GM23338 (cell line): ENCODE results near the gene FBXL17. TPM values are rescaled to one million over a fixed set of nuclear protein-coding genes. Genes with fewer than 3 reads are reported as not detected.

Source experiments
- ATAC-seq: fragments of 200-7000 bp; cut with Tn5 transposase; 3 replicates; pipeline ENCODE4 v1.9.1; 2020
- DNase-seq: peaks from one replicate; pipeline ENCODE4 v3.0.0-alpha.2; 2015; ENCODE audit warnings: low spot score
- H2AFZ ChIP-seq: fragments of 200-600 bp; sonication (generic); 2 replicates; pipeline ENCODE4 v1.8.0; 2016; ENCODE audit warnings: antibody characterized with exemption, mild to moderate bottlenecking, moderate library complexity
- H3F3A ChIP-seq: fragments of 200-600 bp; sonication (generic); replicated peaks from 2 replicates; pipeline ENCODE4 v1.8.0; 2017; ENCODE audit warnings: antibody characterized with exemption, mixed run types, low read depth
- H3K27ac ChIP-seq: fragments of 200-600 bp; sonication (generic); 2 replicates; pipeline ENCODE4 v1.6.1; 2016; ENCODE audit warnings: low read depth
- H3K27me3 ChIP-seq: fragments of 200-600 bp; sonication (generic); 2 replicates; pipeline ENCODE4 v1.8.0; 2016; ENCODE audit warnings: mild to moderate bottlenecking, mixed run types, moderate library complexity; ENCODE audit not compliant: insufficient read depth
- H3K36me3 ChIP-seq: fragments of 200-600 bp; sonication (generic); 2 replicates; pipeline ENCODE4 v1.8.0; 2016; ENCODE audit warnings: mild to moderate bottlenecking; ENCODE audit not compliant: insufficient read depth
- H3K4me1 ChIP-seq: fragments of 200-600 bp; sonication (generic); 2 replicates; pipeline ENCODE4 v1.8.0; 2016; ENCODE audit warnings: mild to moderate bottlenecking, moderate library complexity; ENCODE audit not compliant: insufficient read depth
- H3K4me2 ChIP-seq: fragments of 200-600 bp; sonication (generic); 2 replicates; pipeline ENCODE4 v1.7.1; 2017; ENCODE audit warnings: mixed run types
- H3K4me3 ChIP-seq: fragments of 200-600 bp; sonication (generic); 2 replicates; pipeline ENCODE4 v1.6.1; 2016; ENCODE audit warnings: mixed run types
- H3K79me2 ChIP-seq: fragments of 200-600 bp; sonication (generic); replicated peaks from 2 replicates; pipeline ENCODE4 v1.8.0; 2017; ENCODE audit warnings: mild to moderate bottlenecking; ENCODE audit not compliant: insufficient read depth
- H3K9me2 ChIP-seq: fragments of 200-600 bp; sonication (generic); 2 replicates; pipeline ENCODE4 v1.8.0; 2017; ENCODE audit not compliant: insufficient read depth
- H4K20me1 ChIP-seq: fragments of 200-600 bp; sonication (generic); replicated peaks from 2 replicates; pipeline ENCODE4 v1.8.0; 2017; ENCODE audit warnings: mild to moderate bottlenecking; ENCODE audit not compliant: insufficient read depth
- H3K27ac Mint-ChIP-seq: 2 replicates; pipeline ENCODE4 v1.8.0; 2020; ENCODE audit warnings: inconsistent platforms, mild to moderate bottlenecking, moderate library complexity, mixed read lengths
- H3K27me3 Mint-ChIP-seq: 3 replicates; pipeline ENCODE4 v1.8.0; 2022; ENCODE audit warnings: low read depth, mild to moderate bottlenecking, moderate library complexity, mixed read lengths, inconsistent platforms; ENCODE audit not compliant: insufficient read depth, poor library complexity
- H3K36me3 Mint-ChIP-seq: 3 replicates; pipeline ENCODE4 v1.8.0; 2021; ENCODE audit warnings: low read depth, mild to moderate bottlenecking, inconsistent platforms, moderate library complexity, mixed read lengths
- H3K4me1 Mint-ChIP-seq: 3 replicates; pipeline ENCODE4 v1.8.0; 2020; ENCODE audit warnings: mild to moderate bottlenecking, inconsistent platforms, mixed read lengths
- H3K4me3 Mint-ChIP-seq: 3 replicates; pipeline ENCODE4 v1.8.0; 2021; ENCODE audit warnings: moderate library complexity, mild to moderate bottlenecking, inconsistent platforms, mixed read lengths
- H3K9me3 Mint-ChIP-seq: 3 replicates; pipeline ENCODE4 v1.8.0; 2020; ENCODE audit warnings: moderate library complexity, mild to moderate bottlenecking, inconsistent platforms, mixed read lengths
- CREB1 ChIP-seq: fragments of 250-450 bp; sonication (Bioruptor Pico); IDR thresholded peaks from 2 replicates; pipeline ENCODE4 v1.5.0; 2020; ENCODE audit warnings: low read depth, mild to moderate bottlenecking, moderate library complexity
- EZH2phosphoT487 ChIP-seq: fragments of 200-600 bp; sonication (generic); IDR thresholded peaks from one replicate; pipeline ENCODE4 v1.8.1; 2018; ENCODE audit warnings: antibody characterized with exemption; ENCODE audit not compliant: unreplicated experiment
- JUNB ChIP-seq: IDR thresholded peaks from one replicate; pipeline ENCODE4 v1.6.1; 2016; ENCODE audit warnings: antibody characterized with exemption; ENCODE audit not compliant: unreplicated experiment
- NANOG ChIP-seq: IDR thresholded peaks from 2 replicates; pipeline ENCODE4 v1.6.1; 2016; ENCODE audit warnings: antibody characterized with exemption, borderline replicate concordance
- ZNF114 ChIP-seq: fragments of 250-450 bp; sonication (Bioruptor Pico); IDR thresholded peaks from 2 replicates; pipeline ENCODE4 v1.5.0; 2020; ENCODE audit warnings: mild to moderate bottlenecking, moderate library complexity
- ZNF331 ChIP-seq: fragments of 250-450 bp; sonication (Bioruptor Pico); IDR thresholded peaks from 2 replicates; pipeline ENCODE4 v1.5.0; 2020; ENCODE audit warnings: low read depth, mild to moderate bottlenecking, moderate library complexity
- polyA plus RNA-seq: library from polyadenylated mRNA; unstranded; fragments of >200 nt; fragmentation: Nextera tagmentation; extraction: Ambion mirVana; gene quantifications from 2 replicates; pipeline ENCODE4 v1.2.1, GENCODE V29; 2016
- total RNA-seq: library from RNA; depleted of rRNA; stranded (reverse); fragments of >200 nt; shearing (Covaris generic); gene quantifications from 2 replicates; pipeline ENCODE4 v1.2.3, GENCODE V29; 2014
- TF ChIP-seq, protein P1 (sequence below), 2 experiments: fragments of 200-600 bp in 1 of 2; sonication (generic) in 1 of 2; conservative IDR thresholded peaks; 2 replicates each; pipeline versions ENCODE4 v1.5.1 to v1.6.1; 2016 to 2017; ENCODE audit warnings: antibody characterized with exemption in 2 of 2, low read depth in 2 of 2, mild to moderate bottlenecking in 2 of 2, moderate library complexity in 1 of 2
- TF ChIP-seq, protein P2 (sequence below): IDR thresholded peaks from one replicate; pipeline ENCODE4 v1.6.1; 2018; ENCODE audit warnings: antibody characterized with exemption; ENCODE audit not compliant: unreplicated experiment

Gene FBXL17
- total and polyA plus RNA-seq, 2 experiments from 2014 or later, result 2.0 to 2.7 TPM

DNA sequence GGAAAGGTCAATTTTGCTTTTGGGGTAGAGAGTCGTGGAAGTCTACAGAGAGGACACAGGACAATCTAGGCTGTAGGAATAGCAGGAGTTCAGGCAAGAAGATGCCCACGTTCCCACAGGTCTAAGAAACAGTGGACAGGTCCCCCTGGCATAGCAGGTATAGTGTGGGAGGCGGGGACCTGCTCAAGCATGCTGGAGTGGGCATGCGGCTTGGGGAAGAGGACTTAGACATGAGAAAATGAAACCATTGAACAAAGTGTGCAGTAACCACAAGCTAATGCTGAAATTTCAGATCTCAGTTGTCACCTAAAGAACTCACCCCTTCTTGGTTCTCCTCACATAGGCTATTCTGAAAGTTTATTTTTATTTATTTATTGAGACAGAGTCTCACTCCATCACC, 568.3 kb downstream of the FBXL17 start:
- Histone ChIP-seq H3K4me2 (no peak overlapping the region), H3F3A (no peaks in the 10 kb centered on the region), H3K27ac (no peak overlapping the region), H2AFZ (no peak overlapping the region), H3K79me2 (no peaks in the 10 kb centered on the region), H3K36me3 (no peaks in the 10 kb centered on the region), H4K20me1 (no peaks in the 10 kb centered on the region), H3K4me3 (no peak overlapping the region), H3K4me1 (peaks cover 34% of the 10 kb centered on the region), H3K27me3 (no peaks in the 10 kb centered on the region), H3K9me2 (peaks cover 14% of the 10 kb centered on the region; the same call in 1 of the 2 replicates)
- no peak overlapping the region for H3K4me3 Mint-ChIP-seq
- H3K27me3 Mint-ChIP-seq, result peaks cover 5% of the 10 kb centered on the region
- no peaks in the 10 kb centered on the region for H3K36me3 Mint-ChIP-seq
- no peaks in the 10 kb centered on the region; the same call in 2 of the 3 replicates for H3K9me3 Mint-ChIP-seq
- ATAC-seq (no peak), DNase-seq (no peak)
- peaks cover 49% of the 10 kb centered on the region for H3K4me1 Mint-ChIP-seq
- TF ChIP-seq ZNF331 (CRISPR knock-in tag) (no peak), EZH2phosphoT487 (no peak)
- TF ChIP-seq, protein P1, sequence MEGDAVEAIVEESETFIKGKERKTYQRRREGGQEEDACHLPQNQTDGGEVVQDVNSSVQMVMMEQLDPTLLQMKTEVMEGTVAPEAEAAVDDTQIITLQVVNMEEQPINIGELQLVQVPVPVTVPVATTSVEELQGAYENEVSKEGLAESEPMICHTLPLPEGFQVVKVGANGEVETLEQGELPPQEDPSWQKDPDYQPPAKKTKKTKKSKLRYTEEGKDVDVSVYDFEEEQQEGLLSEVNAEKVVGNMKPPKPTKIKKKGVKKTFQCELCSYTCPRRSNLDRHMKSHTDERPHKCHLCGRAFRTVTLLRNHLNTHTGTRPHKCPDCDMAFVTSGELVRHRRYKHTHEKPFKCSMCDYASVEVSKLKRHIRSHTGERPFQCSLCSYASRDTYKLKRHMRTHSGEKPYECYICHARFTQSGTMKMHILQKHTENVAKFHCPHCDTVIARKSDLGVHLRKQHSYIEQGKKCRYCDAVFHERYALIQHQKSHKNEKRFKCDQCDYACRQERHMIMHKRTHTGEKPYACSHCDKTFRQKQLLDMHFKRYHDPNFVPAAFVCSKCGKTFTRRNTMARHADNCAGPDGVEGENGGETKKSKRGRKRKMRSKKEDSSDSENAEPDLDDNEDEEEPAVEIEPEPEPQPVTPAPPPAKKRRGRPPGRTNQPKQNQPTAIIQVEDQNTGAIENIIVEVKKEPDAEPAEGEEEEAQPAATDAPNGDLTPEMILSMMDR (conservative IDR thresholded peaks at IDR 0.05; ENCODE audit: low read depth in 2 of 2), result no peak
- TF ChIP-seq, protein P2, sequence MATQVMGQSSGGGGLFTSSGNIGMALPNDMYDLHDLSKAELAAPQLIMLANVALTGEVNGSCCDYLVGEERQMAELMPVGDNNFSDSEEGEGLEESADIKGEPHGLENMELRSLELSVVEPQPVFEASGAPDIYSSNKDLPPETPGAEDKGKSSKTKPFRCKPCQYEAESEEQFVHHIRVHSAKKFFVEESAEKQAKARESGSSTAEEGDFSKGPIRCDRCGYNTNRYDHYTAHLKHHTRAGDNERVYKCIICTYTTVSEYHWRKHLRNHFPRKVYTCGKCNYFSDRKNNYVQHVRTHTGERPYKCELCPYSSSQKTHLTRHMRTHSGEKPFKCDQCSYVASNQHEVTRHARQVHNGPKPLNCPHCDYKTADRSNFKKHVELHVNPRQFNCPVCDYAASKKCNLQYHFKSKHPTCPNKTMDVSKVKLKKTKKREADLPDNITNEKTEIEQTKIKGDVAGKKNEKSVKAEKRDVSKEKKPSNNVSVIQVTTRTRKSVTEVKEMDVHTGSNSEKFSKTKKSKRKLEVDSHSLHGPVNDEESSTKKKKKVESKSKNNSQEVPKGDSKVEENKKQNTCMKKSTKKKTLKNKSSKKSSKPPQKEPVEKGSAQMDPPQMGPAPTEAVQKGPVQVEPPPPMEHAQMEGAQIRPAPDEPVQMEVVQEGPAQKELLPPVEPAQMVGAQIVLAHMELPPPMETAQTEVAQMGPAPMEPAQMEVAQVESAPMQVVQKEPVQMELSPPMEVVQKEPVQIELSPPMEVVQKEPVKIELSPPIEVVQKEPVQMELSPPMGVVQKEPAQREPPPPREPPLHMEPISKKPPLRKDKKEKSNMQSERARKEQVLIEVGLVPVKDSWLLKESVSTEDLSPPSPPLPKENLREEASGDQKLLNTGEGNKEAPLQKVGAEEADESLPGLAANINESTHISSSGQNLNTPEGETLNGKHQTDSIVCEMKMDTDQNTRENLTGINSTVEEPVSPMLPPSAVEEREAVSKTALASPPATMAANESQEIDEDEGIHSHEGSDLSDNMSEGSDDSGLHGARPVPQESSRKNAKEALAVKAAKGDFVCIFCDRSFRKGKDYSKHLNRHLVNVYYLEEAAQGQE, result no peak
- no peak overlapping the region for H3K27ac Mint-ChIP-seq

DNA sequence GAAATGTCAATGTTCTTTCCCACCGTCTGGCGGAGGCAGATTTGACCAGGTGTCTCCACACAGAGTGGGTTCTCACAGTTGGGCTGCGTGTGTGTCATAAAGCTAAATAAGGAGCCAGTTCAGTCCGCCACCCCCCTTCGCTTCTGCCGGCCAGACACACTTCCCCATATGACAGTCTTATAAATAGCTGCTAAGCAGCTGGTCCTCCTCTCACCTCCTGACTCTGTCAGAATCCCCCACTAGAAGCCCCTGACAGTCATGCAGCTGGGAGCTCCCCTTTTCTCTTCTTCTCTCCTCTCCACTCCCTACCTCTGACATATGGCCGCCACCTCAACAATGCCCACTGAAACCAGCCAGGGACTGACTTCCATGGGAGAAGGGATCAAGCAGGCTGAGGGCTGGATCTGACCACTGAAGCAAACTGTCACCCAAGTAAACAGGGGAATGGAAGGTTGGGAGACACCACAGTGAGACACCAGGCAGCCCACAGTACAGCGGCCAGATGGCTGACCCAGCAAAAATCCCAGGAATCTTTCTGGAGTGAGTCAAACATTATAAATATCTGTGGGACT, 569.2 kb downstream of the FBXL17 start:
- H3K27ac ChIP-seq, result no peak overlapping the region
- H3K4me2 ChIP-seq, result no peak overlapping the region
- H3K4me3 ChIP-seq, result no peak overlapping the region
- TF ChIP-seq EZH2phosphoT487, result no peak
- TF ChIP-seq JUNB, result no peak
- TF ChIP-seq ZNF331 (CRISPR knock-in tag), result no peak
- no peak for TF ChIP-seq NANOG
- TF ChIP-seq CREB1 (CRISPR knock-in tag), result no peak
- no peak for TF ChIP-seq ZNF114 (CRISPR knock-in tag)
- peaks cover 43% of the 10 kb centered on the region for H3K4me1 ChIP-seq
- H2AFZ ChIP-seq, result no peak overlapping the region
- Mint-ChIP-seq H3K9me3 (no peaks in the 10 kb centered on the region; the same call in 2 of the 3 replicates), H3K27me3 (peaks cover 5% of the 10 kb centered on the region), H3K36me3 (no peaks in the 10 kb centered on the region), H3K4me3 (no peak overlapping the region), H3K27ac (no peak overlapping the region), H3K4me1 (peaks cover 45% of the 10 kb centered on the region)
- DNase-seq (no peak), ATAC-seq (no peak)
- peaks cover 14% of the 10 kb centered on the region; the same call in 1 of the 2 replicates for H3K9me2 ChIP-seq
- H3K27me3 ChIP-seq, result no peaks in the 10 kb centered on the region
- H3K36me3 ChIP-seq, result no peaks in the 10 kb centered on the region
- no peaks in the 10 kb centered on the region for H3K79me2 ChIP-seq
- no peaks in the 10 kb centered on the region for H4K20me1 ChIP-seq
- H3F3A ChIP-seq, result no peaks in the 10 kb centered on the region; the same call in 1 of the 2 replicates
